GM12874 (cell line): ENCODE results near the gene TGIF2.

Experiments
- TF ChIP-seq, protein P1 (sequence below): IDR thresholded peaks from 2 replicates; pipeline ENCODE4 v1.5.1; 2011; ENCODE audit warnings: low read depth, mild to moderate bottlenecking, control low read depth, low read length, moderate library complexity; ENCODE audit not compliant: insufficient read depth

TGIF2 gene

DNA sequence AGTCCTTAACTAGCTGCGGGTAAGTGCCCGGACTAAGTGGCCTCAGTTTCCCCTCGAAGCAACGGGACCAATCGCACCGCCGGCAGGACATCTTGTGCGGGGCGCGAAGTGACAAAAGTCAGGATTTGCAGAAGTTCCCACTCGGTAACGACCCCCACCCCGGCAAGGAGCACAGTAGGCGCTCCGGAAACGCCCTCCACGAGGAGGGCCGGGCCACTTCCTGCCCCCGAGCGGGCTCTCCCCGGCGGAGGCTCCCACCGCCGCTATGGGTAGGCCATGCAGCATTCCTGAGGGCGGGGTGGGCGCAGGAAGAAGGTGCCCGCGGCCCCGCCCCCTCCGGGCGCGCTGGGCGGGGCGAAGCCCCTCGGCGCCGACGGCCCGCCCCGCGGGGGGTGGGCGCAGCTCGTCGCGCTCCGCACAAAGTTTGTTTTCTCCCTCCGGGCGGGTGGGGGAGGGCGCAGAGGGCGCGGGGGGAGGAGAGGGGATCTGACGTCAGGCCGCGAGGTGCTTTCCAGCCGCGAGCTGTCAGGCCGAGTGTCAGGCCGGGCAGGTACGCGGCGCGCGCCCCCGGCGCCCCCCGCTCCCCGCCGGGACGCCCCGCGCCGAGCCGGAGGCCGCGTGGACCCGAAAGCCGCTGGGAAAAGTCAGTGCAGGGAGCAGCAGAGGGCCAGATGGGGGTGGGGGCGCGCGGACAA lies at the start of gene TGIF2:
Gene TGIF2 (plus strand): TSS at position 495 of the 695 bp plus-strand sequence. CDS start 5,178 bp downstream, outside the sequence.
- TF ChIP-seq, protein P1, sequence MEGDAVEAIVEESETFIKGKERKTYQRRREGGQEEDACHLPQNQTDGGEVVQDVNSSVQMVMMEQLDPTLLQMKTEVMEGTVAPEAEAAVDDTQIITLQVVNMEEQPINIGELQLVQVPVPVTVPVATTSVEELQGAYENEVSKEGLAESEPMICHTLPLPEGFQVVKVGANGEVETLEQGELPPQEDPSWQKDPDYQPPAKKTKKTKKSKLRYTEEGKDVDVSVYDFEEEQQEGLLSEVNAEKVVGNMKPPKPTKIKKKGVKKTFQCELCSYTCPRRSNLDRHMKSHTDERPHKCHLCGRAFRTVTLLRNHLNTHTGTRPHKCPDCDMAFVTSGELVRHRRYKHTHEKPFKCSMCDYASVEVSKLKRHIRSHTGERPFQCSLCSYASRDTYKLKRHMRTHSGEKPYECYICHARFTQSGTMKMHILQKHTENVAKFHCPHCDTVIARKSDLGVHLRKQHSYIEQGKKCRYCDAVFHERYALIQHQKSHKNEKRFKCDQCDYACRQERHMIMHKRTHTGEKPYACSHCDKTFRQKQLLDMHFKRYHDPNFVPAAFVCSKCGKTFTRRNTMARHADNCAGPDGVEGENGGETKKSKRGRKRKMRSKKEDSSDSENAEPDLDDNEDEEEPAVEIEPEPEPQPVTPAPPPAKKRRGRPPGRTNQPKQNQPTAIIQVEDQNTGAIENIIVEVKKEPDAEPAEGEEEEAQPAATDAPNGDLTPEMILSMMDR = no peak

DNA sequence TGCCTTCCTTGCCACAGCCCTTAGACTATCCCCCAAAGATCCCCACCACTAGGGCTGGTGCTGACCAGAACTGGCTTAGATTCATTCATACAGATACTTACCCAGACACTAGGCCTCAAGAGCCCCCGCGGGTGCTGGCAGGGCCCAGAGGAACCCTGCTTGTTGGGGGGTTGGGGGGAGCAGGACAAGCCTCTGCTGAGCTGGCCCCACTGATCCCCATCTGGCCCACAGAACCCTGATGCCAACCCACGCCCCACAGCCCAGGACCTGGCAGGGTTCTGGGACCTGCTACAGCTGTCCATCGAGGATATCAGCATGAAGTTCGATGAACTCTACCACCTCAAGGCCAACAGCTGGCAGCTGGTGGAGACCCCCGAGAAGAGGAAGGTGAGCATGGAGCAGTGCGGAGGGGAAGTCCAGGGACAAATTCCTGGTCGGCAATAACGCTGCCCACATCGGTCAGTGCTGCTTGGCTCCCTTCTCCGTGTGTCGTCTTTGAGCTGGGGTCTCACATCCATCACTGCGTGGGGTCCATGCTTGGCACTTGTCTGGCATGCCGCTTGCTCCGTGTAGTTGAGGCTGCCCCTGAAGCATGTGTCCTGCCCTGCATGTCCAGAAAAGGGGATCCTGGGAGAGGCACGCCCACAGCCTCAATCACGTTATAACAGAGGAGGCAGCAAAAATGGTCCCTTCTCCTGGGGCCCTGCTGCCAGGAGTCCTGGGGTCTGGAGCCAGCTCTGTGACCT lies 47.6 kb upstream of the TGIF2 start:
- TF ChIP-seq, protein P1 = no peak

DNA sequence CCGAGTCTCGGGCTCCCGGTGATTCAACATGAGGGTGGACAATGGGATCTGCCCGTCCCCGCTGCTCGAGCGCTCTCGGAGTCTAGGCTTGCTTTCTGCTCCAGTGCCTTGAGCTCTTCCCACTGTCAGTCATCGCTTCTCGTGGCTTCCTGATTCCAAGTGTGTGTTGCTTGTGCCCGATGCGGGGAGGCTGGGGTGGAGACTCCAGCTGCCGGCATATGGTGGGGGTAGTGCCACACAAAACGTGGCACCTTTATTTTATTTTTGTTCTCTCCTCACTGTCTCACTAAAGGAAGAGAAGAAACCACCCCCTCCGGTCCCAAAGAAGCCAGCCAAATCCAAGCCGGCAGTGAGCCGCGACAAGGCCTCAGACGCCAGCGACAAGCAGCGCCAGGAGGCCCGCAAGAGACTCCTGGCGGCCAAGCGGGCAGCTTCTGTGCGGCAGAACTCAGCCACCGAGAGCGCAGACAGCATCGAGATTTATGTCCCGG lies 46.8 kb upstream of the TGIF2 start:
- TF ChIP-seq, protein P1 = no peak

GRCh38 chr20:36527331-36528125 lies 45.9 kb upstream of the TGIF2 start:
- TF ChIP-seq, protein P1 = no peak

DNA sequence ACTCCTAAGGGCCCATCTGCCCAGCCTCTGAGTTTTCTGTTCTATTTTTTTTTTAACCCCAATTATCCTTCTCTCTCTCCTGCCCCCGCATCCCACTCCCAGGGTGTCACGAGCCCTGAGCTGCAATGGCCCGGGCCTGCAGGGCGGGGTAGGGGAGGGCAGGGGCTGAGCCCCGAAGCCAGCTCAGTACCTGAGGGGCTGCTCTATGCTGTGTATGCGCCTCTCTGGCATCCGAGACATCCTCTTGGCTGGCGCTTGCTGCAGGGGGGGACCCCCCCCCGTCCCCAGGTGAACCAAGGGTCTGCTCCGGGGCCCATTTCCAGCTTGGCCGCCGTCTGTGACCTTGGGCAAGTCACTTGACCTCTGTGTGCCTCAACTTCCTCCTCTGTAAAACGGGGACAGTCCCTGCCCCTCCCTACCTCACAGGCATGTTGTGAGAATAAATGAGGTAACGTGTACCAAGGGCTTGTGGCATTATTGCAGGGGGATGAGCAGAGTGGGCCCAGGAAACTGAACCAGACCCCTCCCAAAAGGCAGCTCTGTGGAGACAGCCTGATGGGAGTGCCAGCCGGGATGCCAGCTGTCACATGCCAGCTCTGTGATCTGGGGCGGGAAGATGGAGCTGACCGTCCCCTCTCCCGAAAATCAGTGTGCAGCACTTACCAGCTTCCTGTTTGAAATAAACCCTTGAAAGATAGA lies 45.1 kb upstream of the TGIF2 start:
- TF ChIP-seq, protein P1 = no peak

GRCh38 chr20:36528875-36529417 lies 44.5 kb upstream of the TGIF2 start:
- TF ChIP-seq, protein P1 = no peak

DNA sequence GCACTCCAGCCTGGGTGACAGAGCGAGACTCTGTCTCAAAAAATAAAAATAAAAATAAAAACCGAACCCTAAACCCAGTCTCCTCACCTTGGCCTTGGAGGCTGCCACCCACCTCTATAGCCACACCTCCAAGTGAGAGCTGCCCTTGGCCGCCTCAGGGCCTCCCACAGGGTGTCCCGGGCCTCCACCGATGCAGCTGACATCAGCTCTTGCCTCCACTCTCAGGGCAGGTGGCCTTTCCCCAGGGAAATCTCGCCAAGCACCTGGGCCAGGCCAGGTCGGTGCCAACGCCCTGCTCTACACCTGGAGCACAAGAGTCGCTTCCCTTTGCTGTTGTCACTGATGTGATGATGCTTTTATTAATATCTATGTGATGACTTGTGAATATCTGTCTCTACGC lies 41.0 kb upstream of the TGIF2 start:
- TF ChIP-seq, protein P1 = no peak
